ENCODE results near the gene ZNRF3.

The ZNRF3 gene

DNA sequence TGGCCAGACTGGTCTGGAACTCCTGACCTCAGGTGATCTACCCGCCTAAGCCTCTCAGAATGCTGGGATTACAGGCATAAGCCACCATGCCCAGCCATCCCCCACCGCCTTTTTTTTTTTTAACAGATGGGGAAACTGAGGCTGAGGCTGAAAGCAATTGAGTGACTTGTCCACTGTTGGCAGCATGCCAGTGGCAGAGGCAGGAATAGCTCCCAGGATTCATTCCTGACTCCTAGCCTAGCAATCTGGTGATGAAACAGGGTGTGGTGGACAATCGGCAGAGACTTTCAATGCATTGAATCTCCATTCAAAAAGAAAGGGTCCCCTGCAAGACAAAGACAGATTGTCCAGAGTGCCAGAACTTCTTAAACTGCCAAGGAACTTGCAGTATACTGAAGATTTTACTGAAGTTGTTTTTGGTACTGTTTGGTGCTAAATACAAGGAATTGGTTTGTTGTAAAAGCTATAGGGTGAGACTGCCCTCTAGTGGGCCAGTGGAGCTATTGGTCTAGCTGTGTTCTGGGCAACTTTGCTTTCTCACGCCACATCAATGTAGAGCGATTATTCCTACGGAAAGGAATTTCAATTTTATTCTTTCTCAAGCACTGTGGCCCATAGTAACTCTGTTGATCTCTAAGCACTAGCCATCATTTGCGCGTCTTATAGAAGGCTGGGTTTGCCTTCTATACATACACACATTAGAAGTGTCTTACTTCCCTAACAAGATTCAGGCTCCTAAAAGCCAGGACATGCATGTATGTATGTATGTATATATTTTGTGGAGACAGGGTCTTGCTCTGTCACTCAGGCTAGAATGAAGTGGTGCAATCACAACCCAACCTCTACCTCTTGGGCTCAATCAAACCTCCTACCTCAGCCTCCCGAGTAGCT lies 157.3 kb downstream of the ZNRF3 start:
- DNase-seq, result peak; percentile 84

DNA sequence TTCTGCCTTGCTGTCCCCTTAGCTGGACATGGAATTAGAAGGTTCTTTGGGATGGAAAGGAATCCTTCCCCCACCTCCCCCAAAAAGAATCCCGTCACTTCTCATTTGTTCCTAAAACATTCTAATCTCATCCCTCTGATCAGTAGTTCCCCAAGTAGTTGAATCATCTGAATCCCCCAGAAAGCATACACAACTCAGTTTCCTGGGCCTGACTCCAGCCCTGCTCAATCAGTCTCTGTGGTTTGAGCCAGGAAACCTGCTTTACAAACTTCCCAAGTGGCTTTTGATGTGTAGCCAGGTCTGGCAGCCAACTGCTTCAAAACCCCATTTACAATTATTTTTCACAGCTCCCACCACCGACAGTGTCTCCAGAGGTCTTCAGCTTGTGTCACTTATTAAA lies 158.0 kb downstream of the ZNRF3 start:
- DNase-seq, result peak; percentile 46

DNA sequence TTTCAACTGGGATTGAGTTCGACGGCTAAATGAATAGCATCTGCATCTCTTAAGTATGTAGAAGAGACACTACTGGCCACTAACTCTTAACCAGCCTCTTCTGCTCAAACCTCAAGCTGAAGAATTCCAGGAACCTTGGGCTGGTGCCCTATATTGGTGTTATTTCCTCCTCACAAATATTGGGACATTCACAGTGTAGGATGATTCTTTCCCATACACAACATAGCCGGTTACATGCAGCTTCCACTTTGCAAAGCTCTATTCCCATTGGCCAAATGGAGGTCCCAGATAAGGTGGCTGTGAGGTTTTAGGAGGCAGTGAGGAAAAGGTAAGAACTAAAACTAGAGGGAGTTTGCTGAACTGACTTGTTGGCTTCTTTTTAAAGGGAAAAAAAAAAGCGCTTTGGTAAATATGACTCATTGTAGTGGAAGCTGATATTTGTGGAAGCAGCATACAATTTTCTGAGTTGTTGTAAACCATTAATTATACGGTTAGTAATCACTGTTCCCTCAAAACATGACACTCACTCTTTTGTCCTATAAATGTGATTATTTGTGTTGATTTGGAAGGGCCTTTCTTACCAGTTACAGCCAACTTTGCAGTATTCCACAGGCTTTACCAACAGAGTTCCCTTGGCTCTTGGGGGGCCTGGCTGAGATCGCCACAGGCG lies 160.7 kb downstream of the ZNRF3 start:
- no peak for DNase-seq

GRCh38 chr22:29044657-29045176 lies 161.3 kb downstream of the ZNRF3 start:
- DNase-seq, result no peak

DNA sequence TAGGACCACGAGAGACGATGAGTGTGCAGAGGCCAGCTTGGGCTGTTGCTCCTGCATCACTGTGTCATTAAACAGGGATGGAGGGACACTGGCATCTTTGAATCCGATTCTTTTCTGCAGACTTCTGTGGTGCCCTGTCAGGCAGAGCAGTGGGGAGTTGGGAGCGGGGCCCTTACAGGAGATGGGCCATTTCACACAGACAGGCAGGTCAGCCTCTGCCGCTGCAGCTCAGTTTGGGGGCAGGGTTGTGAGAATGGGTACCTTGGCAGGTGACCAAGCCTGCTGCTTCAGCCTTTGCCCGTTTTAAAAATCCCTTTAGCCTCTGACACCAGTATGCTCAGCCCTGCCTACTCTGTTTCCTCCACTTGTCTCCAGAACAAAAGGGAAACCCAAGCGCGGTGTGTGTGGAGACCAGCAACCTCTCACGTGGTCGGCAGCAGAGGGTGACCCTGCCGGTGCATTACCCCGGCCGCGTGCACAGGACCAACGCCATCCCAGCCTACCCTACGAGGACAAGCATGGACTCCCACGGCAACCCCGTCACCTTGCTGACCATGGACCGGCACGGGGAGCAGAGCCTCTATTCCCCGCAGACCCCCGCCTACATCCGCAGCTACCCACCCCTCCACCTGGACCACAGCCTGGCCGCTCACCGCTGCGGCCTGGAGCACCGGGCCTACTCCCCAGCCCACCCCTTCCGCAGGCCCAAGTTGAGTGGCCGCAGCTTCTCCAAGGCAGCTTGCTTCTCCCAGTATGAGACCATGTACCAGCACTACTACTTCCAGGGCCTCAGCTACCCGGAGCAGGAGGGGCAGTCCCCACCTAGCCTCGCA lies 165.7 kb downstream of the ZNRF3 start:
- no peak for DNase-seq

DNA sequence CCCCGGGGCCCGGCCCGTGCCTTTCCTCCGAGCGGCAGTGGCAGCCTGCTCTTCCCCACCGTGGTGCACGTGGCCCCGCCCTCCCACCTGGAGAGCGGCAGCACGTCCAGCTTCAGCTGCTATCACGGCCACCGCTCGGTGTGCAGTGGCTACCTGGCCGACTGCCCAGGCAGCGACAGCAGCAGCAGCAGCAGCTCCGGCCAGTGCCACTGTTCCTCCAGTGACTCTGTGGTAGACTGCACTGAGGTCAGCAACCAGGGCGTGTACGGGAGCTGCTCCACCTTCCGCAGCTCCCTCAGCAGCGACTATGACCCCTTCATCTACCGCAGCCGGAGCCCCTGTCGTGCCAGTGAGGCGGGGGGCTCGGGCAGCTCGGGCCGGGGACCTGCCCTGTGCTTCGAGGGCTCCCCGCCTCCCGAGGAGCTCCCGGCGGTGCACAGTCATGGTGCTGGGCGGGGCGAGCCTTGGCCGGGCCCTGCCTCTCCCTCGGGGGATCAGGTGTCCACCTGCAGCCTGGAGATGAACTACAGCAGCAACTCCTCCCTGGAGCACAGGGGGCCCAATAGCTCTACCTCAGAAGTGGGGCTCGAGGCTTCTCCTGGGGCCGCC lies 166.4 kb downstream of the ZNRF3 start:
- no peak for DNase-seq

DNA sequence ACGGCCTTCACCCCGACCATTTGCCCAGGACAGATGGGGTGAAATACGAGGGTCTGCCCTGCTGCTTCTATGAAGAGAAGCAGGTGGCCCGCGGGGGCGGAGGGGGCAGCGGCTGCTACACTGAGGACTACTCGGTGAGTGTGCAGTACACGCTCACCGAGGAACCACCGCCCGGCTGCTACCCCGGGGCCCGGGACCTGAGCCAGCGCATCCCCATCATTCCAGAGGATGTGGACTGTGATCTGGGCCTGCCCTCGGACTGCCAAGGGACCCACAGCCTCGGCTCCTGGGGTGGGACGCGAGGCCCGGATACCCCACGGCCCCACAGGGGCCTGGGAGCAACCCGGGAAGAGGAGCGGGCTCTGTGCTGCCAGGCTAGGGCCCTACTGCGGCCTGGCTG lies 167.1 kb downstream of the ZNRF3 start:
- DNase-seq, result no peak

GRCh38 chr22:29053048-29053702 lies 169.8 kb downstream of the ZNRF3 start:
- DNase-seq, result no peak

- no peak for DNase-seq
Observed at GRCh38 chr22:29054251-29054767, 170.9 kb downstream of the ZNRF3 start.

DNA sequence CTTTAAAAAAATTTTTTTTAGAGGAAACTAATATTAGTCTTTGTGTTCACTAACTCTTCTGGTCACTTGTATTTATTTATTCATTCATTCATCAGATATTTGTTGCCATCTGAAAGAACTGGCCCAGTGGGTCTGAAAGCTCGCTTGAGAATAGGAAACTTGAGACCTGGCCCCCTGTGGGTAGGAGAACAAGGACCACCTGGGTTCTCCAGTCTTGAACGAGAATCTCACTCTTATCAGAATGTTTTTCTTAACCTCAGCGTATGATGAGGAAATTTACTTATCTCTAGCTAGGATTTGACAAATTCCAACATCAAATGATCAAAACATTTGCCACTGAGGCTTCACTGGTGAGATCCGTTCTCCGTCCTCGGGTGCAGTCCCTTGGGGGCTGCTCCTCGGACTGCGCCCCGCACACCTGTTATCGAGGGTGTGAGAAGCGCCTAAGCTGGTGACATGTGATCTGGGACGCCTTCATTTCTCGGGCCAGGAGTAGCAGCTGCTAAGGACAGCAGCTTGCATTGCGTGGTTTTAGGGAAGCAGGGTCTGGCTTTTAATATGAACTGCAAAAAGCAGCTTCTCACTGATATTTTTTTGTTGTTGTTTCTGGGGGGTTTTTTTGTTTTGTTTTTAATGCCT lies 171.9 kb downstream of the ZNRF3 start:
- no peak for DNase-seq

- no peak for DNase-seq
Observed at GRCh38 chr22:29056472-29056871, 173.1 kb downstream of the ZNRF3 start.

GRCh38 chr22:29060251-29060869 lies 177.0 kb downstream of the ZNRF3 start:
- DNase-seq, result no peak

DNA sequence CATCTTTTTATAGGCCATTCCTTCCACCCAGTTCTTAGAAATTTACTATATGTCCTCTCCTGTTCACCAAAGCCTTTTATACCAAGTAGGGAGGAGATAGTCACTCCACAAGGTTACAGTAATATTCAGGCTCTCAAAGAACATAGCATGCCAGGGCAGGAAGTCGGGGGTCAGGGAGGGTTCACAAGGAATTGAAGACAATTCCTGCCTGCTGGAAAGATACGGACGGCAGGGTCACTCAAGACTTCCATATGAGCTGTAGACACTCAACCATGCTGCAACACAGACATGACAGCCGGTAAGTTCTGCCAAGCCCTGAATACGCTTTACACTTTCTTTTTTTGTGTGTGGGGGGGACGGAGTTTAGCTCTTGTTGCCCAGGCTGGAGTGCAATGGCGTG lies 177.6 kb downstream of the ZNRF3 start:
- DNase-seq, result no peak

DNA sequence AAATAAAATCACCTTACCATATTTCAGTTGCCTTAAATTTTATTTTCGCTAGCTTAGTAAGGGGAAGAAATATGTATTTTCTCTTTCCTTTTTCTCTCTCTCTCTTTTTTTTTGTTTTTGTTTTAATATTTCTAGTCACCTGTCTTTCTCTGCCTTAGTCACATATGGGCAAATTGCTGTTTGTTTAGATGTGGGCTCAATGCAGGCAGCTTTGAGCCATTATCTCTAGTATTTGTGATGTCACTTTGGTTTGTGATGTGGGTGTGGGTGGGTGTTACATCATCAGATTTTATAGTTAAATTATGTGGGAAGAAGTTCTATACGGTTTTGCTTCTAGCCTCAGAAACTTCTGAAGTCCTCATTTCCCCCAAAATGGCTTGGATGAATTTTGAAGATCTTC lies 178.4 kb downstream of the ZNRF3 start, which contains the start of gene C22orf31:
C22orf31 (minus strand) TSS at position 59 of the 400 bp plus-strand sequence; CDS start at position 20, 39 bp downstream.
- no peak for DNase-seq

- no peak for DNase-seq
Observed at GRCh38 chr22:29062286-29062821, 179.0 kb downstream of the ZNRF3 start.

DNA sequence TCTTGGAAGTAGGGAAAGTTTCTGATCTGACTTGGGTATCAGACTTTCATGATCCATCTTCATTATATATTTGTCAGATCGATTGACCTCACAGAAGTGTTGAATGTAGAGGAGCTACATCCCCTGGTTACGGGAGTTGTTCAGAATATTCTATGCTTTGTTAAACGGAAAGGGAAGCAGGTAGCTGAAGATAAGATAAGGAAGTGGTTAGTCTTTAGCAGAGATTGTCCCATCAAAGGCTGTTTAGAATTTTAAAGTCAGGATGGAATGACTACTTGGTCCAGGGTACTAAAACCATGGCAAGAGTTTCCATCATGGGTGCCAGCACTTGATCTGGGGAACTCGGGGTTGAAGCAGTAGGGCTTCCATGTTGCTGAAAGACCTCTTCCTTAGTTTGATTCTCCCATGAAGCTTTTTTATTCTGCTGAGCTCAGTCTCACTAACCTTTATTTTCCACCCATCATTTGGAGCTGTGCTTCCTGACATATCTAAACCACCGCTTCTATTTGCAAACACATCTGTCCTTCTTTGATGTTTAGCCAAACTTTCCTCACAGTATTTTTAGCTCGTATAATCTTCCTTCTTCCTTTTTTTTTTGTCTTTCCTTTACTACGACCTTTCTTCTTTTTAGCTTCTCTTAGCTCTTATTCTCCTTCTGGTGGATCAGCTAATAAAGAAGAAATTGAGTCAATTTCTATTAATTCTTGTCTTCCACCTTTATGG lies 182.3 kb downstream of the ZNRF3 start:
- DNase-seq, result no peak

DNA sequence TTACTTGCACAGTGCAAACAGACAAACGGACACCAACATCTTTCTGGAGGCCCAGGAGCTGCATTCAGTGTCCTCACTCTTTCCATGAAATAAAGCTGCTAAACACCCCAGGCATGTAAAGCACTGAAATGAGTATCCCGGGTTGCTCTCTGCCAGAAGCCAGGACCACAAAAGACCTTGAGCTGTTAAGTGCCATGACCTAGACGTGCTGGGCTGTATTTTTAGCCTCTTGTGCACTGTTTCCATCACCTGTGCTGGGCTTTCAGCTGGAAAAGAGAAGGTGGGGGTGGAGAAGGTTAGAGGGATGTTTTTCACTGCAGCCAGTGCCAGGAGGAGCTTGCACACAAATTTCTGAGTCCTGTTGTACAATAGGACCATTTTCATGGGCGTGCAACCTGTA lies 186.1 kb downstream of the ZNRF3 start:
- DNase-seq, result no peak

DNA sequence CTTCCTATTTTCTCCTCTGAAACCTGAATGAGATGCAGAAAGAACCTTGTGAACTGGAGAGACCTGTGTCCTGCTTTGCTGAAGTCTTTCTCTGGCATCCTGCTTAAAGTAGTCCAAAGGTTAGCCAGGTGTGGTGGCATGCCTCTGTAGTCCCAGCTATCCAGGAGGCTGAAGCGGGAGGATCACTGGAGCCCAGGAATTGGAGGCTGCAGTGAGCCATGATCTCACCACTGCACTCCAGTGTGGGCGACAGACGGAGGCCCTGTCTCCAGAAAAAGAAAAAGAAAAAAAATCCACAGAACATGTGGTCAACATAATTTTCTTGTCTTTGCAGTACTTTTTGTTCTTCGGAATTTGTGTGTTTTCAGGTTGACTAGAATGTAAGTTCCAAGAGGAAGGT lies 187.1 kb downstream of the ZNRF3 start:
- no peak for DNase-seq

DNA sequence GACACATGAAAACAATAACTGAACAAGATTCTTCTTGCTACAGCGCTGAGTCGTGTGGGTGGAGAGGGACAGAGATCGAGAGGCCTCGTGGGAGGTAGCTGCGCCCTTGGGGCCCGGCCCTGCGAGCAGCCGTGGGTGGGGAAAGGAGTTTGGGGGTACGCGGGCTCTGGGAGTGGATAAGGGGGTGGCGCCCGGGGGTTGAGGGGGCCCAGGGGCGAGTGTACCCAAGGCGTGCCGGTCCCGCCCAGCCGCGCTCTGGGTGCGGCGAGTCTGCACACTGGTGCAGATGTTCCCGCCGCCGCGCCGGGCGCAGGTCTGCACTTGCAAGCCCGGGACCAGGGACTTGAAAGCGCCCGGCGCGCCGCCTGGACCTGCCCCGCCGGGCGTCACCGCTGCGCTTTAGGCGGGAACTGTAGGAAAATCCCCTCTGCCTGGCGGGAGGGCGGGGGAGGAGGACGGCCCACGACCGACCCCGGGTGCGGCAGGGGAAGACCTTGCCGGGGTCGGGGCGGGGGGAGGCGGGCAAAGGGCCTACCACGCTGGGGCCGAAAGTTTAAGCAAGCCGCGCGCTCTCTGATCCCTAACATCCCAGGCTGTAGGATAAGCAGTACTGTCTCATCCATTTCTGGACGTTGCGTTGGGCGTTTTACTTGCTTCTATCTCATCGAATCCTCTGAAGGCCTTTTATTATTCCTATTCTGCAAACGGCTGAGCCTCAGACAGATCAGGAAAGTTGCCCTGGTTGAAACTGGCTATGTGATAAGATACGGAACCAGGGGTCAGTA lies 188.1 kb downstream of the ZNRF3 start:
- DNase-seq, result no peak
